ENCODE results near the gene ENOX1.

GRCh38 chr13:43546816-43547215 lies 240.0 kb downstream of the ENOX1 start:
- TF ChIP-seq CTCF (IDR thresholded peaks at IDR 0.05) = no peak
- no peak for TF ChIP-seq POLR2A (IDR thresholded peaks at IDR 0.05)
